HCT116 (cell line): ENCODE results near the gene IFI27. TPM values are rescaled to one million over a fixed set of nuclear protein-coding genes. Genes with fewer than 3 reads are reported as not detected.

Experiments
- ATAC-seq: fragments of 200-7000 bp; cut with Tn5 transposase; 2 replicates; pipeline ENCODE4 v1.9.1; 2020; ENCODE audit warnings: mild to moderate bottlenecking, moderate library complexity
- BruUV-seq: library from RNA; stranded (reverse); fragments of 400-500 nt; replicated peaks from 2 replicates; lab custom pipeline; 2021; lab: Mats Ljungman, UMichigan
- CTCF ChIA-PET: fragments of 300-600 bp; sonication (Branson Sonifier 250); formaldehyde crosslinking; loops from one replicate; lab custom pipeline; 2021; ENCODE audit warnings: antibody characterized with exemption; lab: Charles Lee
- POLR2A ChIA-PET: fragments of 300-600, 350-600 bp; sonication (Branson Sonifier 250); formaldehyde crosslinking; loops from one replicate; lab custom pipeline; 2021; ENCODE audit warnings: antibody characterized with exemption; lab: Charles Lee
- RAD21 ChIA-PET, 2 experiments: fragments of 300-600 bp; sonication (Branson Sonifier 250); formaldehyde crosslinking; loops; one replicate each; lab custom pipeline; 2023; ENCODE audit warnings: low total read pairs in 2 of 2; ENCODE audit not compliant: uncharacterized antibody in 2 of 2, unreplicated experiment in 2 of 2, low non-redundant PET in 1 of 2; lab: Charles Lee
- DNase-seq: peaks from one replicate; pipeline ENCODE4 v3.0.0-alpha.2; 2010; ENCODE audit warnings: low read depth, low spot score
- H2AFZ ChIP-seq: fragments of 200-600 bp; shearing (Covaris generic), sonication (generic); 2 replicates; pipeline ENCODE4 v1.6.1; 2017; ENCODE audit warnings: low read depth, mixed run types, mixed read lengths, antibody characterized with exemption, low read length; ENCODE audit not compliant: poor library complexity, severe bottlenecking
- H3K27ac ChIP-seq: 2 replicates; pipeline ENCODE4 v1.5.1; 2012; ENCODE audit warnings: low read depth, low read length
- H3K27me3 ChIP-seq: fragments of 200-600 bp; sonication (generic); 2 replicates; pipeline ENCODE4 v1.6.1; 2016; ENCODE audit warnings: mixed run types, low read length, mixed read lengths; ENCODE audit not compliant: insufficient read depth
- H3K36me3 ChIP-seq, 2 experiments: fragments of 200-500 bp in 1 of 2; fragments of 200-600 bp in 1 of 2; sonication (Bioruptor generic) in 1 of 2; sonication (generic) in 1 of 2; 2 replicates each; pipeline versions ENCODE4 v1.5.1 to v1.6.1; 2014 to 2016; ENCODE audit warnings: low read length in 2 of 2, inconsistent platforms in 1 of 2, mixed read lengths in 1 of 2, mixed run types in 1 of 2; ENCODE audit not compliant: insufficient read depth in 2 of 2, control insufficient read depth in 1 of 2
- H3K4me1 ChIP-seq, 2 experiments: fragments of 200-600 bp in 1 of 2; sonication (generic) in 1 of 2; 2 replicates each; pipeline versions ENCODE4 v1.5.1 to v1.6.1; 2012 to 2017; ENCODE audit warnings: low read length in 2 of 2, inconsistent platforms in 1 of 2, mild to moderate bottlenecking in 1 of 2, mixed read lengths in 1 of 2, mixed run types in 1 of 2, moderate library complexity in 1 of 2; ENCODE audit not compliant: insufficient read depth in 2 of 2, control insufficient read depth in 1 of 2
- H3K4me2 ChIP-seq: fragments of 200-600 bp; sonication (generic); 2 replicates; pipeline ENCODE4 v1.6.1; 2017; ENCODE audit warnings: mixed run types, low read length, mixed read lengths
- H3K4me3 ChIP-seq, 2 experiments: fragments of 200-600 bp in 1 of 2; sonication (generic) in 1 of 2; replicated peaks in 1 of 2; 2 replicates each; pipeline ENCODE4 v1.5.1; 2011 to 2016; ENCODE audit warnings: low read length in 2 of 2, control low read depth in 1 of 2, low read depth in 1 of 2, mild to moderate bottlenecking in 1 of 2, mixed read lengths in 1 of 2, mixed run types in 1 of 2
- H3K79me2 ChIP-seq: fragments of 200-600 bp; sonication (generic); 2 replicates; pipeline ENCODE4 v1.6.1; 2017; ENCODE audit warnings: mild to moderate bottlenecking, mixed run types, low read length, moderate library complexity, mixed read lengths; ENCODE audit not compliant: insufficient read depth
- H3K9ac ChIP-seq: fragments of 200-600 bp; sonication (generic); 2 replicates; pipeline ENCODE4 v1.6.1; 2016; ENCODE audit warnings: low read length, mixed read lengths
- H3K9me2 ChIP-seq: fragments of 200-600 bp; sonication (generic), shearing (Covaris generic); 2 replicates; pipeline ENCODE4 v1.6.1; 2017; ENCODE audit warnings: mixed run types, mild to moderate bottlenecking, moderate library complexity; ENCODE audit not compliant: insufficient read depth
- H3K9me3 ChIP-seq, 2 experiments: fragments of 200-500 bp in 1 of 2; fragments of 200-600 bp in 1 of 2; sonication (Bioruptor generic) in 1 of 2; sonication (generic) in 1 of 2; 2 replicates each; pipeline ENCODE4 v1.6.1; 2014 to 2017; ENCODE audit warnings: low read length in 2 of 2, mixed read lengths in 2 of 2, inconsistent platforms in 1 of 2, low read depth in 1 of 2, mild to moderate bottlenecking in 1 of 2, mixed run types in 1 of 2, moderate library complexity in 1 of 2; ENCODE audit not compliant: control insufficient read depth in 1 of 2, insufficient read depth in 1 of 2
- H4K20me1 ChIP-seq: fragments of 200-600 bp; sonication (generic), shearing (Covaris generic); 2 replicates; pipeline ENCODE4 v1.6.1; 2017; ENCODE audit warnings: mixed run types, mild to moderate bottlenecking, moderate library complexity; ENCODE audit not compliant: insufficient read depth
- JUND ChIP-seq: IDR thresholded peaks from 2 replicates; pipeline ENCODE4 v1.6.1; 2012
- SP1 ChIP-seq: IDR thresholded peaks from 2 replicates; pipeline ENCODE4 v1.6.1; 2012; ENCODE audit warnings: low read depth
- SRF ChIP-seq: IDR thresholded peaks from 2 replicates; pipeline ENCODE4 v1.6.1; 2012; ENCODE audit warnings: low read depth
- intact Hi-C: fragments of 100-400 bp; cut with micrococcal nuclease; formaldehyde crosslinking; loops from 2 replicates; pipeline ENCODE4 v1.10.0; 2022
- total RNA-seq: library from RNA; stranded (reverse); gene quantifications from one replicate; pipeline ENCODE4 v1.2.1, GENCODE V29; 2021; ENCODE audit not compliant: unreplicated experiment

IFI27 gene
- total RNA-seq, 1 experiment from 2014 or later: 3.8 TPM

GRCh38 chr14:94104731-94105130, 5.8 kb upstream of the IFI27 start:
- POLR2A ChIA-PET: interaction anchor here (0.6 kb wide), 1 partner anchor 1311 kb away, joined by 3 read pairs; no protein-coding TSS in a partner anchor
- Histone ChIP-seq H3K79me2 (no peaks in the 10 kb centered on the region), H3K36me3 (no peaks in the 10 kb centered on the region), H4K20me1 (no peaks in the 10 kb centered on the region), H3K9me3 (no peaks in the 10 kb centered on the region), H3K9ac (no peak overlapping the region), H3K4me1 (no peaks in the 10 kb centered on the region; a peak in 1 of 4 replicates), H3K27ac (no peak overlapping the region), H3K4me3 (no peak overlapping the region), H3K9me2 (no peaks in the 10 kb centered on the region), H2AFZ (no peak overlapping the region), H3K4me2 (no peak overlapping the region), H3K27me3 (no peaks in the 10 kb centered on the region)
- intact Hi-C loops: no loop called here
- DNase-seq (no peak), ATAC-seq (no peak)
- no peak for TF ChIP-seq SP1
- no TSS peak for BruUV-seq
- CTCF ChIA-PET: interaction anchor here (0.8 kb wide), 1 partner anchor 32 kb away, joined by 3 read pairs; no protein-coding TSS in a partner anchor
- RAD21 ChIA-PET: no interaction called here

DNA sequence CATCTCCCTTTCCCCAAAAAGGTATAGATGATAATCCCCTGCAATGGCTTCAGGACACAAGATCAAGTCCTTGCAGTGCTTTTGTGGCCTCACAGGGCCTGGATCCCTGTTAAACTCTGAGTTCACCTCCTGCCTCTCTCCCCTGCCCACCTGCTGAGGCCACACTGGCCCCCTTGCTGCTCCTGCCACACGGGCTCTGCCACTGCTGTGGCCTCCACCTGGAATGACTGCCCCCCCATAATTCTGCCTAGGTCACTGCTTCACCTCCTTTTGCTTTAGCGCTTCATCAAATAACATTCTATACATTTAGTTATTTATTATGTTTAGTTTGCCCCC, 653 bp upstream of the IFI27 start:
- H4K20me1 ChIP-seq: no peaks in the 10 kb centered on the region
- no peak overlapping the region for H2AFZ ChIP-seq
- DNase-seq: no peak
- intact Hi-C loops: no loop called here
- BruUV-seq: no TSS peak
- H3K4me1 ChIP-seq: peaks cover 0 to 17% of the 10 kb centered on the region in 2 experiments; a peak in 1 of 4 replicates
- ATAC-seq: no peak
- POLR2A ChIA-PET: no interaction called here
- no peak overlapping the region for H3K9ac ChIP-seq
- no peaks in the 10 kb centered on the region for H3K9me3 ChIP-seq
- H3K27ac ChIP-seq: no peak overlapping the region
- CTCF ChIA-PET: no interaction called here
- H3K4me3 ChIP-seq: no peak overlapping the region
- H3K79me2 ChIP-seq: no peaks in the 10 kb centered on the region
- H3K4me2 ChIP-seq: no peak overlapping the region
- H3K9me2 ChIP-seq: no peaks in the 10 kb centered on the region
- TF ChIP-seq JUND (no peak), SRF (no peak)
- no peaks in the 10 kb centered on the region for H3K27me3 ChIP-seq
- RAD21 ChIA-PET: no interaction called here
- no peaks in the 10 kb centered on the region for H3K36me3 ChIP-seq
